Measurements from ENCODE around the gene AFG3L2. TPM values are rescaled to one million over a fixed set of nuclear protein-coding genes. Genes with fewer than 3 reads are reported as not detected.

AFG3L2 gene
- total and polyA plus RNA-seq, 2 experiments from 2014 or later = 50.3 to 105 TPM

- peaks cover 8% of the 10 kb centered on the region for H3K27me3 Mint-ChIP-seq (ENCODE audit: insufficient read depth, low read depth, poor library complexity)
- Histone ChIP-seq H3K4me2 (peak overlapping the region; percentile 2; the same call in 1 of the 2 replicates), H3K4me3 (peak overlapping the region; percentile 95; the same call in 1 of the 2 replicates), H3K4me1 (ENCODE audit: insufficient read depth) (peaks cover 30% of the 10 kb centered on the region), H3K79me2 (replicated peaks; ENCODE audit: insufficient read depth) (peaks cover 72% of the 10 kb centered on the region), H3K36me3 (ENCODE audit: insufficient read depth) (no peaks in the 10 kb centered on the region), H4K20me1 (replicated peaks; ENCODE audit: insufficient read depth) (peaks cover 46% of the 10 kb centered on the region), H3K9me2 (ENCODE audit: insufficient read depth) (no peaks in the 10 kb centered on the region), H3K27me3 (ENCODE audit: insufficient read depth) (no peaks in the 10 kb centered on the region), H3K27ac (ENCODE audit: low read depth) (no peak overlapping the region), H3F3A (replicated peaks; ENCODE audit: low read depth) (0 out of 2 replicates have a peak, but pooled peaks cover 16% of the 10 kb centered on the region), H2AFZ (no peak overlapping the region)
- H3K36me3 Mint-ChIP-seq (ENCODE audit: low read depth) = peaks cover 16% of the 10 kb centered on the region
- TF ChIP-seq ETS1 (IDR thresholded peaks at IDR 0.05) = no peak
- TF ChIP-seq REST (IDR thresholded peaks at IDR 0.05; ENCODE audit: unreplicated experiment) = no peak
- TF ChIP-seq NANOG (IDR thresholded peaks at IDR 0.05; ENCODE audit: borderline replicate concordance) = no peak
- TF ChIP-seq ZNF331 (CRISPR knock-in tag; IDR thresholded peaks at IDR 0.05; ENCODE audit: low read depth) = no peak
- no peak for TF ChIP-seq ZNF114 (CRISPR knock-in tag; IDR thresholded peaks at IDR 0.05)
- no peak for TF ChIP-seq EZH2 (IDR thresholded peaks at IDR 0.05; ENCODE audit: low read depth, unreplicated experiment)
- no peak for TF ChIP-seq JUNB (IDR thresholded peaks at IDR 0.05; ENCODE audit: unreplicated experiment)
- no peak for TF ChIP-seq POLR2AphosphoS5 (IDR thresholded peaks at IDR 0.05; ENCODE audit: low read depth)
- TF ChIP-seq CREB1 (CRISPR knock-in tag; IDR thresholded peaks at IDR 0.05; ENCODE audit: low read depth) = no peak
- no peak for TF ChIP-seq STAT1 (IDR thresholded peaks at IDR 0.05; ENCODE audit: unreplicated experiment)
- no peak for TF ChIP-seq ZNF462 (CRISPR knock-in tag; IDR thresholded peaks at IDR 0.05)
- TF ChIP-seq CTCF (conservative IDR thresholded peaks at IDR 0.05; ENCODE audit: low read depth in 2 of 2) = no peak
- no peak for TF ChIP-seq EZH2phosphoT487 (IDR thresholded peaks at IDR 0.05; ENCODE audit: unreplicated experiment)
- no peaks in the 10 kb centered on the region for H3K9me3 Mint-ChIP-seq
- peaks cover 30% of the 10 kb centered on the region for H3K4me1 Mint-ChIP-seq
- DNase-seq (ENCODE audit: low spot score) = no peak
- no peak for ATAC-seq
- peak overlapping the region; percentile 24; the same call in 1 of the 3 replicates for H3K4me3 Mint-ChIP-seq
- H3K27ac Mint-ChIP-seq = no peak overlapping the region
Observed at GRCh38 chr18:12374401-12374800, 2.6 kb downstream of the AFG3L2 start.
